ENCODE measurements around the gene PARD3. TPM values are rescaled to one million over a fixed set of nuclear protein-coding genes. Genes with fewer than 3 reads are reported as not detected.
A peak's percentile ranks its signal among the peaks of the same experiment; 100 is the strongest.

The PARD3 gene
- total and polyA plus RNA-seq, 5 donors = 10.5 to 40.3 (median 27.8) TPM

- H3K4me1 ChIP-seq (ENCODE audit: control insufficient read depth, insufficient read depth, low read length) = no peaks in the 10 kb centered on the region
- ATAC-seq (peak in 1 of 2 donors; percentile 62), DNase-seq (peak; percentile 54 to 88 (median 84))
- intact Hi-C loops (cut with DNase I) = loop anchor here in 3 of 4 donors (5.0 to 10.0 kb wide), 5 partner anchors 110 to 1443 kb away; partner anchors contain the start of gene NRP1 (in 3 of the 3)
- no peaks in the 10 kb centered on the region for H3K9me3 ChIP-seq (ENCODE audit: control insufficient read depth, low read length)
- H3K4me3 ChIP-seq (ENCODE audit: low read length) = no peak overlapping the region
- H3K27ac ChIP-seq (ENCODE audit: low read length) = no peak overlapping the region
- H3K27me3 ChIP-seq (ENCODE audit: control insufficient read depth, insufficient read depth) = no peaks in the 10 kb centered on the region
- WGBS = 28% methylated on average over 9 of the region's 9 CpGs
Observed at GRCh38 chr10:34637418-34637911, 177.6 kb downstream of the PARD3 start.

GRCh38 chr10:34635111-34635510 lies 180.0 kb downstream of the PARD3 start:
- DNase-seq (no peak), ATAC-seq (no peak)
- H3K4me3 ChIP-seq (ENCODE audit: low read length) = no peak overlapping the region
- WGBS = 98% methylated on average over 6 of the region's 6 CpGs
- no peaks in the 10 kb centered on the region for H3K4me1 ChIP-seq (ENCODE audit: control insufficient read depth, insufficient read depth, low read length)
- intact Hi-C loops (cut with DNase I) = loop anchor here in 3 of 4 donors (5.0 to 10.0 kb wide), 5 partner anchors 108 to 1440 kb away; partner anchors contain the start of gene NRP1 (in 3 of the 3)
- no peaks in the 10 kb centered on the region for H3K27me3 ChIP-seq (ENCODE audit: control insufficient read depth, insufficient read depth)
- no peak overlapping the region for H3K27ac ChIP-seq (ENCODE audit: low read length)
- no peaks in the 10 kb centered on the region for H3K9me3 ChIP-seq (ENCODE audit: control insufficient read depth, low read length)

- Histone ChIP-seq H3K27ac (ENCODE audit: low read length) (no peak overlapping the region), H3K4me3 (ENCODE audit: low read length) (no peak overlapping the region), H3K27me3 (ENCODE audit: control insufficient read depth, insufficient read depth) (no peaks in the 10 kb centered on the region), H3K4me1 (ENCODE audit: control insufficient read depth, insufficient read depth, low read length) (no peaks in the 10 kb centered on the region), H3K9me3 (ENCODE audit: control insufficient read depth, low read length) (no peaks in the 10 kb centered on the region)
- ATAC-seq = no peak
- DNase-seq = no peak
- intact Hi-C loops (cut with DNase I) = loop anchor here in 3 of 4 donors (10.0 kb wide), 3 partner anchors 129 to 1439 kb away; partner anchors contain the start of gene NRP1 (in 1 of the 3)
- WGBS = 93% methylated on average over 10 of the region's 10 CpGs
Observed at GRCh38 chr10:34633374-34633773, 181.7 kb downstream of the PARD3 start.

GRCh38 chr10:34629084-34629483 lies 186.0 kb downstream of the PARD3 start:
- ATAC-seq (no peak), DNase-seq (no peak)
- Histone ChIP-seq H3K9me3 (ENCODE audit: control insufficient read depth, low read length) (no peaks in the 10 kb centered on the region), H3K4me1 (ENCODE audit: control insufficient read depth, insufficient read depth, low read length) (peaks cover 2% of the 10 kb centered on the region), H3K4me3 (ENCODE audit: low read length) (no peak overlapping the region), H3K27me3 (ENCODE audit: control insufficient read depth, insufficient read depth) (no peaks in the 10 kb centered on the region), H3K27ac (ENCODE audit: low read length) (no peak overlapping the region)
- intact Hi-C loops (cut with DNase I) = loop anchor here in 1 of 4 donors (10.0 kb wide), 1 partner anchor 94 kb away; no protein-coding TSS in a partner anchor
- 92% methylated on average over 5 of the region's 5 CpGs for WGBS

- H3K27ac ChIP-seq (ENCODE audit: low read length) = no peak overlapping the region
- ATAC-seq (peak; percentile 95 to 96), DNase-seq (peak; percentile 80 to 90 (median 86))
- H3K4me3 ChIP-seq (ENCODE audit: low read length) = no peak overlapping the region
- WGBS = 26% methylated on average over 8 of the region's 8 CpGs
- no peaks in the 10 kb centered on the region for H3K9me3 ChIP-seq (ENCODE audit: control insufficient read depth, low read length)
- H3K27me3 ChIP-seq (ENCODE audit: control insufficient read depth, insufficient read depth) = no peaks in the 10 kb centered on the region
- intact Hi-C loops (cut with DNase I) = loop anchor here in 1 of 4 donors (10.0 kb wide), 1 partner anchor 93 kb away; no protein-coding TSS in a partner anchor
- peaks cover 2% of the 10 kb centered on the region for H3K4me1 ChIP-seq (ENCODE audit: control insufficient read depth, insufficient read depth, low read length)
Observed at GRCh38 chr10:34628174-34628796, 186.8 kb downstream of the PARD3 start.

GRCh38 chr10:34627741-34628140 lies 187.4 kb downstream of the PARD3 start:
- ATAC-seq (no peak), DNase-seq (no peak)
- intact Hi-C loops (cut with DNase I) = loop anchor here in 1 of 4 donors (10.0 kb wide), 1 partner anchor 93 kb away; no protein-coding TSS in a partner anchor
- Histone ChIP-seq H3K9me3 (ENCODE audit: control insufficient read depth, low read length) (no peaks in the 10 kb centered on the region), H3K4me3 (ENCODE audit: low read length) (no peak overlapping the region), H3K27me3 (ENCODE audit: control insufficient read depth, insufficient read depth) (no peaks in the 10 kb centered on the region), H3K27ac (ENCODE audit: low read length) (no peak overlapping the region), H3K4me1 (ENCODE audit: control insufficient read depth, insufficient read depth, low read length) (peaks cover 2% of the 10 kb centered on the region)
- WGBS = 55% methylated on average over 3 of the region's 3 CpGs

GRCh38 chr10:34627331-34627730 lies 187.8 kb downstream of the PARD3 start:
- 85% methylated on average over 6 of the region's 6 CpGs for WGBS
- no peak for ATAC-seq
- intact Hi-C loops (cut with DNase I) = loop anchor here in 1 of 4 donors (10.0 kb wide), 1 partner anchor 93 kb away; no protein-coding TSS in a partner anchor

GRCh38 chr10:34626158-34626880 lies 188.8 kb downstream of the PARD3 start:
- no peak for ATAC-seq
- WGBS = 61% methylated on average over 3 of the region's 3 CpGs

More at GRCh38 chr10:34627331-34627730, 187.8 kb downstream of the PARD3 start:
- Histone ChIP-seq H3K4me1 (ENCODE audit: control insufficient read depth, insufficient read depth, low read length) (peaks cover 2% of the 10 kb centered on the region), H3K4me3 (ENCODE audit: low read length) (no peak overlapping the region), H3K27me3 (ENCODE audit: control insufficient read depth, insufficient read depth) (no peaks in the 10 kb centered on the region), H3K27ac (ENCODE audit: low read length) (no peak overlapping the region), H3K9me3 (ENCODE audit: control insufficient read depth, low read length) (no peaks in the 10 kb centered on the region)
- DNase-seq = no peak

GRCh38 chr10:34624323-34625153 lies 190.6 kb downstream of the PARD3 start:
- peaks cover 2% of the 10 kb centered on the region for H3K4me1 ChIP-seq (ENCODE audit: control insufficient read depth, insufficient read depth, low read length)
- no peak overlapping the region for H3K4me3 ChIP-seq (ENCODE audit: low read length)
- WGBS = 90% methylated on average over 12 of the region's 12 CpGs
- ATAC-seq (no peak), DNase-seq (no peak)
- H3K27ac ChIP-seq (ENCODE audit: low read length) = no peak overlapping the region
- no peaks in the 10 kb centered on the region for H3K9me3 ChIP-seq (ENCODE audit: control insufficient read depth, low read length)
- H3K27me3 ChIP-seq (ENCODE audit: control insufficient read depth, insufficient read depth) = no peaks in the 10 kb centered on the region
- intact Hi-C loops (cut with DNase I) = loop anchor here in 1 of 4 donors (10.0 kb wide), 1 partner anchor 90 kb away; no protein-coding TSS in a partner anchor

More at GRCh38 chr10:34626158-34626880, 188.8 kb downstream of the PARD3 start:
- Histone ChIP-seq H3K4me1 (ENCODE audit: control insufficient read depth, insufficient read depth, low read length) (peaks cover 2% of the 10 kb centered on the region), H3K27ac (ENCODE audit: low read length) (no peak overlapping the region), H3K27me3 (ENCODE audit: control insufficient read depth, insufficient read depth) (no peaks in the 10 kb centered on the region), H3K9me3 (ENCODE audit: control insufficient read depth, low read length) (no peaks in the 10 kb centered on the region), H3K4me3 (ENCODE audit: low read length) (no peak overlapping the region)
- DNase-seq = no peak
- intact Hi-C loops (cut with DNase I) = loop anchor here in 1 of 4 donors (10.0 kb wide), 1 partner anchor 92 kb away; no protein-coding TSS in a partner anchor

GRCh38 chr10:34622945-34623344 lies 192.2 kb downstream of the PARD3 start:
- intact Hi-C loops (cut with DNase I) = loop anchor here in 1 of 4 donors (10.0 kb wide), 1 partner anchor 88 kb away; no protein-coding TSS in a partner anchor

More at GRCh38 chr10:34622945-34623344, 192.2 kb downstream of the PARD3 start:
- DNase-seq (no peak), ATAC-seq (no peak)
- Histone ChIP-seq H3K27me3 (ENCODE audit: control insufficient read depth, insufficient read depth) (no peaks in the 10 kb centered on the region), H3K9me3 (ENCODE audit: control insufficient read depth, low read length) (no peaks in the 10 kb centered on the region), H3K27ac (ENCODE audit: low read length) (no peak overlapping the region), H3K4me3 (ENCODE audit: low read length) (no peak overlapping the region), H3K4me1 (ENCODE audit: control insufficient read depth, insufficient read depth, low read length) (peaks cover 2% of the 10 kb centered on the region)
- WGBS = 88% methylated on average over 4 of the region's 4 CpGs
